HG02642 (cell line): ENCODE data around the gene PON3.

Experiments used
- ATAC-seq: cut with Tn5 transposase; IDR thresholded peaks from one replicate; pipeline ENCODE4 v1.9.1; 2021; ENCODE audit warnings: mild to moderate bottlenecking; ENCODE audit not compliant: unreplicated experiment, poor library complexity

The PON3 gene

DNA sequence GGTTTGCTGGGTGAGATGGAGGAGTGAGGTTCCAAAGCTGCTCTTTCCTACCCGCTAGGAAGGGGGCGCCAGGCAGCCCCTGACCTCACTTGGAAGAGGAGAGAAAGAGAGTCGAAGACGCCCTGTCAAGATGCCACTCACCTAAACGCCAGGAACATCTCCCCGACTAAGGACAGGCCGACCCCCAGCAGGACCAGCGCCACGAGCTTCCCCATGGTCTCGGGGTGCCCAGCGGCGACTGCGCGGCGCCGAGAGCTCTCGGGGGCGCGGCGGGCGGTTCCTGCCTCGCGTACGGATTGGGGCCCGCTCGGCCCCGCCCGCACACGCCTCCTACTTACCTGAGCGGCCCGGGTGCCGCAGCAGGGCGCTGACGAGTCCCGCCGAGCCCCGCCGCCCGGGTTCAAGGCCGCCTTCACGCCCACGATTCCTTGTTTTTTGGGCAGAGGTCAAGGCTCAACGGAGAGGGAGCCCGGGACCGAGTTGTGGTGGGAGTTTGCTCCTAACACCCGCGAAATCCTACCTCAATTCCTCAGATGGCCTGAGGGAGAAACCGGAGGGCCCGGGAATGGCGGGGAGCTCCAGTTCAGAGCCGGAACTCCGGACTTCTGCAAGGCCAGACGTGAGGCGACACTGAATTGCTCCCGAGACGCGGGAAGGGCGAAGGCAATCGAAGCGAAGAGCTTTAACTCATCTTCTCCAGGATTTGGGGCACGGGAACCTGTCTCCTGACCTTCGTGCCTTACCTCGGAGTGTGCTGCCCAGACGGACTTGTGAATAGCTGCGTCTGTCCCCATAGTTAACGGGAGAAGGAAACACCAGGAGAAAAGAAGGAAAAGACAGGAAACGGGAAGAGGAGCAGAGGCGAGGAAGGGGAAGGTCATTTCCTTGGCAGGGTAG, at the start of gene PON3:
TSS of gene PON3 (minus strand) at position 240 of the 897 bp plus-strand sequence. CDS start at position 215, 25 bp downstream.
- ATAC-seq, result no peak

GRCh38 chr7:95444796-95445195, 48.6 kb upstream of the PON3 start:
- ATAC-seq, result no peak

DNA sequence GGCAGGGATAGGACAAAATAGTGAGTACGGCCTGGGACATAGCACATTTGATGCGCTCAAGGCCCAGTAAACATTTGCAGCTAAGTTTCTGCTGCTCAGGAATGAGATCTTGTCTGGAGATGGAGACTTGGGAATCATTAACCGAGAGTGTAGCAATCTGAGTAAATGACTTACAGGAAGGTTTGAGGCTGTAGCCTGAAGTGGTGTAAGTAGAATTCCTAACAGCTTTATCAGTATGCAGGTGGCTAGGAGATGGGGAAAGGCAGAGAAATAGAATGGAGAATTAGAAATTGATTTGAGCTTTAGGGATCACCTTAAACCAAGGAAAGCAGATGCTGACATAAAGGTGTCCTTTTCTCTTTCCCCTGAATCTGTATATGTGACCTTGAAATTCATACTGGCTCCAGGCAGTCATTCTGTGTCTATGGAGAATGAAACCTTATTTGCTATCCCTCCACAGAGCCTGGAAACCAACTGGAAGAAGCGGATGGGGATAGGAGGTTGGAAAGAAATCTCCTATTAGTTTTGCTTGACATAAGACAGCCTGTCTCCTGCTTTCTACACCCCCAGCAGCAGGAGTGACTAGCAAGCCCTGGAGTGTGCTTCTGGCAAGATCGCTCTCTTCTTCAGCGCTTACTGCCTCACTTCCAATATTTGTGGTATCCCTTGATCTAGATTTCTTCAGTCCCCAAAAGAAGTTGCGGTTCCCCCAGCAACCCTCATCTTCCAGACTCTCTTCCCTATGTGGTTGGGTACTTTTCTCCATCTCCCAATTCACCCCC, 45.1 kb upstream of the PON3 start:
- no peak for ATAC-seq

DNA sequence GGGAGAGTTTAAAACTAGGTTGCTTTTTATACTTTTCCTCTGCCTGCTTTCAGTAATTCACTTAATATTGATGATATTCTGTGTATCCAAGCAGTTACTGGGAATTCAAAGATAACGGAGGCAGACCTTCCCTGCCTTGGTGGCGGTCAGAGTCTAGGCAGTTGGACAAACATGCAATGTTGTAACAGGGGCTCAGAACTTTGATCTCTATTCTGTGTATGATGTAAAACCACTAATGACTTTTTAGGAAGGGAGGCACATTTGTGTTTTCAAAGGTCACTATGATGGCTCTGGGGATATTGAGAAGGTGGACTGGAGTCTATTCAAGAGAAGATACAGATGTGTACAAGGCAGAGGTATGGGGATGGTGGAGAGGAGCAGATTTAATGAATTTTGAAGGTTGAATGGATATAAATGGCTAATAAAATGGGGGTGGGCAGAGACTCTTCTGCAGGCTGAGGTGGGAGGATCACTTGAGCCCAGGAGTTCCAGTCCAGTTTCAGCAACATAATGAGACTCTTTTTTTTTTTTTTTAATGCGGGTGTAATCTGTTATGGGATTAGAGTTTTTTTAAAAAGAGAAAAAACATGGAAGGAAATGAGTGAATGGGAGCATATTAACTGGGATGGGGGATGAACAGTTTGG, 44.3 kb upstream of the PON3 start:
- no peak for ATAC-seq

DNA sequence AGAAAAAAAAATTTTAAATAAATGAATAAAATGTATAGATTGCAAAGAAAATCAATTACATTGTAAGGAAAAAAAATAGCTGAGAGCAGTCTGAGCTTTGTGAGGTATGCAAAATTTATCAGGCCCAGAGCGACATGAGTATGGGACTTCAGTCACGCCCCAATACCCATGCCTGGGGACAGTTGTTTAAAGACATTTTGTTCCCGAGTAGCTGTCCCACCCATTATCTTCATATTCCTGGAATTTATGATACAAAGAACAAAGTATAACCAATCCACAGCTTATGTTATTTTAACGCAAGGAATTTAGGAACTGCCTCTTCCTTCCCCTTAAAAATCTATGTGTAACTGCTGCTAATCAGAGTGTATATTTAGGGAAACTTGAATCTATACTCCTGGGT, 40.2 kb upstream of the PON3 start:
- no peak for ATAC-seq

DNA sequence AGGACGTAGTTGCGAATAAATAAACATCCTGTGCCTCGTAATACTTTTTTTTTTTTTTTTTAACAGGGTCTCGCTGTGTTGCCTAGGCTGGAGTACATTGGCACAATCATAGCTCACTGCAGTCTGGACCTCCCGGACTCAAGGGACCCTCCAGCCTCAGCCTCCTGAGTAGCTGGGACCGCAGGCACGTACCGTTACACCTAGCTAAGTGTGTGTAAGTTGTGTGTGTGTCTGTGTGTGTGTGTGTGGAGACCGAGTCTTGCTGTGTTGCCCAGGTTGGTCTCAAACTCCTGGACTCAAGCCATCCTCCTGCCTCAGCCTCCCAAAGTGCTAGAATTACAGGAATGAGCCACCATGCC, 39.2 kb upstream of the PON3 start:
- no peak for ATAC-seq

GRCh38 chr7:95434557-95435421, 38.6 kb upstream of the PON3 start, which contains the start of gene PON2:
PON2 (minus strand) TSS chr7:95435028; CDS start chr7:95434951, 77 bp downstream.
- ATAC-seq, result peak; percentile 97

- ATAC-seq, result no peak
These were observed 37.9 kb upstream of the PON3 start for GRCh38 chr7:95433952-95434556.

GRCh38 chr7:95433129-95433528, 37.0 kb upstream of the PON3 start:
- no peak for ATAC-seq

GRCh38 chr7:95432606-95433005, 36.4 kb upstream of the PON3 start:
- ATAC-seq, result no peak

GRCh38 chr7:95430864-95431263, 34.7 kb upstream of the PON3 start:
- ATAC-seq, result no peak

GRCh38 chr7:95429241-95429990, 33.2 kb upstream of the PON3 start:
- no peak for ATAC-seq

- ATAC-seq, result no peak
These were observed 31.8 kb upstream of the PON3 start for GRCh38 chr7:95427914-95428516.

DNA sequence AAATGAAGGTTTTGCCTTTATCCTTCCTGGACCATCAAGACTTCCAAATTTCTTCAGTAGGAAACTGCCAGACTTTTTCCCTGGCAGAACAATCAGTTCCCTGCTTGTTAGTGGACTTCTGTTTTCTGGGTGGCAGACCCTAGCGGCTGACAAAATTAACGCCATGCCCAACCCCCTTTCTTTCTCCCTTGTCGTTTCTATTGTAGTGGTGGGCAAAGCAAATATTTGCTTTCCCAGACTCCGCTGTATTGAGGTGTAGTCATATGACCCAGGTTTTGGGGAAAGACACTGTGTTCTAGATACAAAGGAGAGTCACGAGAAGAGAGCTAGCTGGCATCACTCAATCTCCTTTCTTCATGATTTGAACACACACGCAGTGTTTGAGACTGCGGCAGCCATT, 31.0 kb upstream of the PON3 start:
- ATAC-seq, result no peak

DNA sequence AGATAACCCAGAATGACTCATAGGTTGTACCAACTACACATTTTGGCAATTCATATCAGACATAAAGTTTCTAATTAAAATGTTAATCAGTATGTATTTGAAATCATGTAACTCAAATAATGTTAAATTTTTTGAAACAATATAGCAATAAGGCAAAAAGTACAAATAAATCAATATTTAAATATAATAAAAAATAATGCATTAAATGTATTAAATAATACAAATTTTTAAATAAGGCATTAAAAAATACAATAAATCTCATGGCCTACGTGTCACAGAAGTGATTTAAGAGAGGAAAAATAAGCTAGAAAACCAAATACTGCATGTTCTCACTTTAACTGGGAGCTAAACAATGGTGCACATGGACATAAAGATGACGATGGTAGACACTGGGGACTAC, 29.5 kb upstream of the PON3 start:
- ATAC-seq, result no peak

- no peak for ATAC-seq
These were observed 28.5 kb upstream of the PON3 start for GRCh38 chr7:95424716-95425115.

GRCh38 chr7:95421847-95422444, 25.8 kb upstream of the PON3 start:
- no peak for ATAC-seq
